Upper lobe of left lung (tissue), 4 donors: Measurements from ENCODE around the gene ZYG11B.

Experiments used
- CTCF ChIP-seq, 6 experiments: fragments of 450-650 bp in 4 of 6; fragments of 200-600 bp in 2 of 6; sonication (generic) in 2 of 6; IDR thresholded peaks; one replicate each; pipeline ENCODE4 v1.5.1; 2016 to 2019; ENCODE audit warnings: antibody characterized with exemption in 6 of 6
- POLR2A ChIP-seq, 4 donors: fragments of 450-650 bp; IDR thresholded peaks; one replicate each; pipeline ENCODE4 v1.5.1; 2016 to 2017; ENCODE audit warnings: antibody characterized with exemption in 4 of 4, mild to moderate bottlenecking in 2 of 4
- POLR2AphosphoS5 ChIP-seq, 2 donors: sonication (generic); formaldehyde crosslinking; IDR thresholded peaks; one replicate each; pipeline ENCODE4 v1.5.1; 2017; ENCODE audit warnings: antibody characterized with exemption in 2 of 2

- no peak for TF ChIP-seq CTCF (IDR thresholded peaks at IDR 0.05)
- no peak for TF ChIP-seq POLR2A (IDR thresholded peaks at IDR 0.05)
- TF ChIP-seq POLR2AphosphoS5 (IDR thresholded peaks at IDR 0.05): no peak
Measured at GRCh38 chr1:52814465-52814864, 88.2 kb downstream of the ZYG11B start.
